ENCODE data around the gene PLCB4.
"Not testable (repeated sequence)": the region's sequence is repeated elsewhere in the genome, so short reads cannot be mapped to it uniquely, and the experiment has no call there.

Gene PLCB4

DNA sequence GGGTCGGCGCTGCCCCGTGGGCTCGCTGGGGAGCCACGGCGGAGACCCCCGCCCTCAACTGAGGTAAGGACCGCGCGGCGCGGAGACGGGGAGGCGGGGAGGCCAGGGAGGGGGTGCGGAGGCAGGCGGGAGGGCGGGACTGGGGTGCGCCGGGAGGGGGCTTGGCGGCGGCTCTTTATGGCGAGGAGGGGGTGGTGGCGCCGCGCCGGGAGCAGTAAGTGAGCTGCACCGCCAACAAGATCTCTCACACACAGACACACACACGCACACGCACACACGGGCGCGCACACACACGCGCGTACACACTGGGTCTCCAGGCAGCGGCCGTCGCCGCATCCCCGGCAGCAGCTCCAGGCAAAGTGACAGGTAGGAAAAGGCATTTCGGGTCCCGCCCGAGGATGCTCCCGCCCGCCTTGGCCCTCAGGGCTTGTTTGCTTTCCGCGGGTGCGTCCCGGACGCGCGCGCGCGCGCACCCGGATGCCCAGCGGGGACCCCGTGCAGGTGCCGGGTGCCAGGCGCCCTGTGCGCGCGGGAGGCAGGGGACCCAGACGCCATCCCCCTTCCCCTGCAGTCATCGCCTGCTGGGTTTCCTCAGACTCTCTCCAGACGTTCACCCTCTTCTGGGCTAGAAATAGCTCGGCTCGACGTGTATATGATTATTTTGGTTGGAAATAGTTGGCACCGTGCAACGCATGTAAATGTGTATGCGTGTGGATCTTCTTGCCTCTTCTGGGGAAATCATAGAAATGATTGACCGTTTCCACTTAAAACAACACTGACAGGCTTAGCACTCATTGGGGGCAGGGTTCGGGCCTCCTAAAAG, at the start of gene PLCB4:
Gene PLCB4, plus strand, starts transcription at position 247 of the 823 bp plus-strand sequence. CDS start 238,728 bp downstream, outside the sequence.
- DNase-seq: peak; percentile 83

DNA sequence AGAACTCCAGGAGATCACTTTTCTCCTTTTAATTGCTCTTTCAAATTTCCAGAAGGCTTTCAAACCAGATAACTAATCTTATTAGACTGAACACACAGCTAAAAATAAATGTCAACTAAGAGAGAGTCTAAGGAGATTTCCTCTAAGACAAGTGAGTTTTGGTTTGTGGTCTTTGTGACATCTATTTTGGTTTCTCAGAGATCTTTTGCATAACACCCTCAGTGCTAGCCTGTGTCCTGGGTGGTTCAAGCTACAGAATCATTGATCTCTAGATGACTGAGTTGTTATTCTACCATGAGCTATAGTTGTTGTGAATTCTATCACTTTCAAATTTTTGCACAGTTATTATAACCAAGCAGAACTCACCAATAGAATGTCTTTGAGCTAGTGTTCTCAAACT, 49.1 kb upstream of the PLCB4 start:
- no peak for DNase-seq

DNA sequence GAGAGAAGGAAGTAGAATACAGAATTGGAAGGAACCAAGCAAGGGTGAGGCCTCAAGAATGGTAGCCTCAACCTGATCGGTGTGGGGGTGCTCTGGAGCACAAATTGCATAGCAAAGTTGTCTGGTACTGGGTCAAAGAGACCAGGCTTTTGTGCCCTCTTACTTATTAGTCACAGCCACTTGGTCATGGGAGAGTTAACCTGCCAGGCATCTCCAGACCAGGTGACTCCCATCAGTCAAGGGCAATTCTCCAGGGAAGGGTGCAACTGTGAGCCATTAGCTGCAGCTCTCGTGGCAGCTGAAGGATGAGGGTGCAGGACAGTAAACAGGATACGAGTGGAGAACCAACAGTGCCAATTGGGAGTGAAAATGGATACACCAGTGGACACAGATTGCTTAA, 47.7 kb upstream of the PLCB4 start:
- DNase-seq: no peak

DNA sequence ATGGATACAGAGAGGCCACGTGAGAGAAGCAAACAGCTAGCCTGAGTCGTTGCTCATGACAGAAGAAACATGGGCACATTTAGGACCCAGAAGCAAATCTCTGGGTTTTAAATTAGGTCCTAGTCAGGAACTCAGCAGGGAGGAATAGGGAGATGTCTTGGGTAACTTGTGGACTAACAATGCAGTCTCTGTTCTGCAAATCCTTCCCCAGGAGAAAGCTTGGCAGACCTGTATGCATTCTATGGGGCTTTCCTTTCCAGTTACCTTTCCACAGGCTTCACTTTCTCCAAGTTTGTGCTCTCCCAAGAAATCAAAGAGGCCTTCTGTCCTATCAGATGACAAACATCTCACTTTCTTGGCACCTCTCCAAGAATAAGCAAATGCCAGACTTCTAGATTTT, 47.2 kb upstream of the PLCB4 start:
- DNase-seq: no peak

DNA sequence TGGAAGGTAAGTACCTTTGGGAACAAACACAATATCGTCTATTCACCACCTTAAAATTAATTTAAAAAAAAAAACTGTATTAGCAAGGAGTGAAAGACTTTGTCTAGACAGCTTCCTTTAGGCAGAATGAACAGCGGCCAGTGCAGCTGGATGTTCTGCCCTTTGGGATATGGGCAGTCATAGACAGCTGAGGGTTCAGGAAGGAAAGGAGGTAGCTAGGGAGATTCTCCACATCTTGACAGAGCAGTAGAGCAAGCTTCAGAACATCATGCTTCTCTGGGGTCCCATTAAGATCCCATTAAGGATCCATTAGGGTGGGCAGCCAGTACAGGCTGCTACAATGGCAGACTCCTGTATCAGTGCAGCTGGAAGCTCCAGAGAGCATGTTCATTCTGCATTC, 46.5 kb upstream of the PLCB4 start:
- DNase-seq: no peak

DNA sequence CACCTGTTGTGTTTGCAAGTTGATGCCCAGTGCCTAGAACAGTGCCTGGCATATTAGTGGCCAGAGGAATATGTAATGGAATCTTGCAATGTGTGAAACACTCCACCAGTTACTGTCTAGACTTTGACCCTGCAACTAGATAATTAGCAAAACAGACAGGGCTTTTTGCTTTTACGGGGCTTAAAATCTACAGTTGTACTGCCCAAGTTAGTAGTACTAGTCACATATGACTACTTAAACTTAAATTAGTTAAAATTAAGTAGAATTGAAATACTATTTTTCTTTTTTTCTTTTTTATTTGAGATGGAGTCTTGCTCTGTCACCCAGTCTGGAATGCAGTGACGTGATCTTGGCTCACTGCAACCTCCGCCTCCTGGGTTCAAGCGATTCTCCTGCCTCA, 44.3 kb upstream of the PLCB4 start:
- DNase-seq: no peak

DNA sequence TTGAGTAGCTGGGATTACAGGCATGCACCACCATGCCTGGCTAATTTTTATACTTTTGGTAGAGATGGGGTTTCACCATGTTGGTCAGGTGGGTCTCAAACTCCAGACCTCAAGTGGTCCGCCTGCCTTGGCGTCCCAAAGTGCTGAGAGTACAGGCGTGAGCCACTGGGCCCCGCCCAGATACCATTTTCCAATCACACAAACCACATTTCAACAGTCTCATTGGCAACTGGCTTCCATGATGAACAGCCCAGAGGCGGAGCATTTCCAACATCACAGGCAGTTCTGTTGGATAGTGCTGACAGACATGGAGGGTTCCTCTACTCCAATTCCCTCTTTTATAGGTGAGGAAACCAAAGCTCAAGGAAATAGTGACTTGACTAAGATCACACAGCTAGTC, 43.9 kb upstream of the PLCB4 start:
- no peak for DNase-seq

DNA sequence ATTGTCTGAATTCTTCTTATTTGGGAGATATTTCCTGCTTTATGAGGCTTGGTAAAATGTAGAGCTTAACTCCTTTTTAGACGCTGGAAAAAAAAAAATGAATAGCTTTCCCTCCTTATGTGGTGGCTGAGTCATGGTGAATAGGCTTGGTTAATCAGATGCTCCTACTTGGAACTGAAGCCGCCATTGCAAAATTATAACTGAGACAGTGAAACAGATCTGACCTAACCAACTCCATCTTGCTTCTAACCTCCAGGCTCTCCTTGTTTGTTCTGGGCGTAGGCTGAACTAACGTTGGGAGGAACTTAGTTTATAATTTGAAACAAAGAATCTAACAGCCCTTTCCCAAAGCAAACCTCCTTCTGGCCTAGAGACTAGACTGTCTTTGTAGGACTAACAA, 43.2 kb upstream of the PLCB4 start:
- DNase-seq: no peak

DNA sequence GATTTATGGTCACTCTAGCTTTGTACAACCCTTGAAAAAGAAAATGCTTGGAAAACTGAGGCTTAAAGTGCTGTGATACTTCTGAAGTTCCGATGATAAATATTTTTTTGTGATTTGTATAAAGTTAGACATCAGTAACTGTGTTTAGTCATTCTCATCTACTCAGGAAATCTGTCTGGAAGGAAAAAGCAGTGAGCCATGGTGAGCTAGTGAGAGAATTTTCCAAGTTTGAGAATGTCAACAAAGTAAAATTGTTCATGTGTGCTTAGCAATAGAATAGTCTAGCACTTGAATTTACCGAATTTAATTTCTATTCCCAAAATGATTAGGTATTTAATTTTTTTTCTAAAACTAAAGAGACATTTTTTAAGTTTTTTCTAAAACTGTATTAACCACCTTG, 41.3 kb upstream of the PLCB4 start:
- DNase-seq: no peak

DNA sequence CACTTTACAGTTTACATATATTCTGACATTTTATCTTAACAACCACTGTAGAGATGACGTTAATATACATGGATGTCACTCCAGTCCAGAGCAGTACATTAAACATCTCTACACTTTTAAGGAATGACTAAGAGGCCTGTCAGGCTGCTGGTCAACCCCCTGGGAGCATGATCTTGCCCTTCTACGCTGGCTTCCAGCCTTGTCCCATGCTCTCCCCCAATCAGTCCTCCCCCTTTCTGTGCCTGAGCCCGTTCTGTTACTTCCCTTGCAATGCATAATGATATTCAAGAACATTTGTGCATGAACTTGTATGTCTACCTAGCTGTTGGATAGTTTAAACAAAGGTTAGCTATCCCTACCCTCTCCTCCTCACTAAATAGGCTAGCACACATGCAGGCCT, 40.5 kb upstream of the PLCB4 start:
- DNase-seq: no peak

DNA sequence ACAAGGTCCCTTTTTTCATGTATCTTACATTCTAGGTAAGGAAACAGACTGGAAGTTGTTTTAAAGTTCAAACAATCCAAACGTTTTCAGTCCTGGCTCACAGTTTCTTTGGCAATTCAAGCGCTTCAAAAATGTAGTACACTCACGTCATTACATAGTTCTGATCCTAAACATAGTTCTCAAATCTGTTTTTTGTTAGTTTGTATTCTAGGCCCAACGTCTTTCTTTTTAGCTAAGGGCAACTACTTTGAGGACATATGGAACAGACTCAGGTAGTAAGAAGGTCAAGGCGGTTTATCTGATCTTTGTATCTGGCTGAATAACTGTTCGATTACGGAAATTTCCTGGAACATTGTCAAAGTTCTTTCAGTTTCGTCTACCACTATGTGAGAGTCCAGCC, 36.9 kb upstream of the PLCB4 start:
- DNase-seq: no peak

DNA sequence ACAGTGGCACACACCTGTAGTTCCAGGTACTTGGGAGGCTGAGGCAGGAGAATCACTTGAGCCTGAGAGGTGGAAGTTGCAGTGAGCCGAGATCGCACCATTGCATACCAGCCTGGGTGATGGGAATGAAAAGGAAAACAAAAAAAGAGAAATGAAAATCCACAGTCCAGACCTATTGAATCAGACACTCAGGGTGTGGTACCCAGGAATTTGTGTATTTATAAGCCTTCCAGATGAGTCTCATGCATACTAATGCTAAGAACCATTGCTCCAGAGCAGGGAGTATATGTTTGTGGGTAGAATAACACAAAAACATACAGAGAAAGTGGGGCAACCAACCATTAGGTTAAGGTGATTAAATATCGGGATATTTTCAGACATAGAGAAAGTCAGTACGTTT, 36.1 kb upstream of the PLCB4 start:
- DNase-seq: no peak

DNA sequence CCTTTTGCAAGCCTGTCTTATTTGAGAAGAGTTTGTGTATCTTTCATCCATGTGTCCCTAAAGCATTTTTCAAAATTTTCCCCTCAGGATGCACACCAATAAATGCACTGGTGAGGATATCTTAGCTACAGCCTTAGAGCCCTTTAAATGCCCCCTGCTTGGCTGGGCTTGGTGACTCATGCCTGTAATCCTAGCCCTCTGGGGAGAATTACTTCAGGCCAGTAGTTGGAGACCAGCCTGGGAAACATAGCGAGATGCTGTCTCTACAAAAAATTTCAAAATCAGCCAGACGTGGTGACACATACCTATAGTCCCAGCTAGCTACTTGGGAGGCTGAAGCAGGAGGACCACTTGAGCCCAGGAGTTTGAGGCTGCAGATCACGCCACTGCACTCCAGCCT, 33.8 kb upstream of the PLCB4 start:
- DNase-seq: no peak

DNA sequence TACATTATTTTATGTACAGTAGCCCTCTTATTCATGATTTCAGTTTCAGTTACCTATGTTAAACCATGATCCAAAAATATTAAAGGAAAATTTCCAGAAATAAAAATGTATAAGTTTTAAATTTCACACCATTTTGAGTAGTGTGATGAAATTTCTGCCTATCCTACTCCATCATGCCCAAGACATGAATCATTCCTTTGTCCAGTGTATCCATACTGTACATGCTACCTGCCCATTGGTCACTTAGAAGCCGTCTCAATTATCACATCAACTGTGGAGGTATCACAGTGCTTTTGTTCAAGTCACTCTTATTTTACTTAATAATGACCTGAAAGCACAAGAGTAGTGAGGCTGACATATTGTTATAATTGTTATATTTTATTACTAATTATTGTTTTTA, 32.3 kb upstream of the PLCB4 start:
- no peak for DNase-seq

DNA sequence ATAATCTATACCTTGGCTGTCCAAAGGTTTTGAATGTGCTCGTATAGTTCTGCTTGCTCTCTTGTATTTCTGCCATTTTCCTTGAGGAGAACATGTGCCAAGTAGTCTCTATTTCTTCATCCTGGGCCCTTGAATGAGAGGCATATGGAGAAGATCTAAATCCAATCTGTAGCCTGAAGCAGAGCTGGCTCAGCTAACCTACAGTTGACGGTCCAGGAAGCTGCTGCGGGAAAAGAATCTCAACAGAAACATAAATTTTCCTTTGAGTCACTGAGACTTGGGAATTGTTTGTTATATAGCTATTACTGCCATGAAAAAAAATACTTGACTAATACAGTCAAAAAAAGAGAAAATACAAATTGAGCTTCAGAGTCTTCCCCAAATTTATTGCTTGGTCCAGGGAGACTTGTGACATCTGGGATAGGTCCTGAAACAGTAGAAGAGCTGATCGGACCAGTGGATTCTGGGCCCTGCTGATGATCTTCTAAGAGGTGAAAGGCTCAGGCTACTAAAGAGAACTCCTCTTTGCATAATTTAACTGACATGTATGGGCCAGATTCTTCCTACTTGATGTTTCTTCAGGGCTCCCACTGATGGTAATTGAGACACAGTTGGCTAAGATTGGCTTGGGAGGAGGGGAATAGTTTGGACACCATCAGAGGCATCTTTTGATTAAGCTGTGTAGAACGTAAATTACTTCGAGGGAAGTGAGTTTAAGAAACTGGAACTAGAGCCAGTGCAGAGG, 29.9 kb upstream of the PLCB4 start:
- no peak for DNase-seq

DNA sequence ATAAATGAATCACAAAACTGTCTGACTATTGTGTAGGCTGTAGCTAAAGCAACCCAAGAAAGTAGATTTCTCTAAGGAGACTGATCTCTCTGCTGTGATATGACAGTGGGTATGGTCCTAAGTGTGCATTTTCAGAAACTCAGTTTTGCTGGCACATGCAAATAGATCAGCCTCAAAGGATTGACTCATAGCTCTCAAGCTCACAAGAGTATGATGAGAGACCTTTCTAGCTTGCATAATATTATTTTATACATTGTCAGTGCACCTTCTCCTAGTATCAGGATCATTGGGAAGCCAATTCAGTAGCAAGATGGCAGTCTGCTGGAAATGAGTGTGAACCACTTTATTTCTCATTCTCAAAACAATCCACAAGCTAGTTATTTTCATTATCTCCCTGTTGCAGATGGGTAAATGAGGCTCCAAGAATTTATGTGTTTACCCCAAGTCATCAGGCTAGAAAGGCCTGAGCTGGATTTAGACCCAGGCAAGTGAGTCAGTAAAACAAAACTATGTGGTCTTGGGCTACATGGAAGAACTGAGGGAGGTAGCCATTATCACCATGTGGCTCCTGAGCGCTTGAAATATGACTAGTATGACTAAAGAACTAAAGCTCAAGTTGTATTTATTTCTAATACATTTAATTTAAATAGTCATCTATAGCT, 27.9 kb upstream of the PLCB4 start:
- DNase-seq: no peak

DNA sequence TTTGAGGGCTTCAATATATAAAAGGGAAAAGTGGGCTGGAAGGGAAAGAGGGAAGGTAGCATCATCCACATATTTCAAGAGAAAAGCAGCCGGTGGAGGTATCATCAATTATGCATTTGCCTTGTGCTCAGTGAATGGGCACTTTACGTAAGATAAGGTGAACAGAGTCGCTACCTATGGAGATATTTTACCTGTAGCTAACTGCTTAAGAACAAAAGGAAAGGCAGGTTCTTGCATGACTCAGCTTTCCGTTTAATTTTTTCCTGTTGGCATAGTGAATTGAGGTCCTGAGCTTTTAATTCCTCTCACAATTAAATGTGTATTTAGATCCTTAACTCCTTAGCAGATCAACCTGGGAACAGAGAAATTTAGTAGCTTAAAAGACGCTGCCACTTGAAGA, 25.5 kb upstream of the PLCB4 start:
- no peak for DNase-seq

DNA sequence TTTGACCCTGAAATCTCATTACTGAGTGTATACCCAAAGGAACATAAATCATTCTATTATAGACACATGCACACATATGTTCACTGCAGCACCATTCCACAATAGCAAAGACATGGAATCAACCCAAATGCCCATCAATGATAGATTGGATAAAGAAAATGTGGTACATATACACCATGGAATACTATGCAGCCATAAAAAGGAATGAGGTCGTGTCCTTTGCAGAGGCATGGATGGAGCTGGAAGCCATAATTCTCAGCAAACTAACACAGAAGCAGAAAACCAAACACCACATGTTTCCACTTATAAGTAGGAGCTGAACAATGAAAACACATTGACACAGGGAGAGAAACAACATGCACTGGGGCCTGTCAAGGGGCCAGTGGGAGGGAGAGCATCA, 21.0 kb upstream of the PLCB4 start:
- DNase-seq: not testable (repeated sequence)

DNA sequence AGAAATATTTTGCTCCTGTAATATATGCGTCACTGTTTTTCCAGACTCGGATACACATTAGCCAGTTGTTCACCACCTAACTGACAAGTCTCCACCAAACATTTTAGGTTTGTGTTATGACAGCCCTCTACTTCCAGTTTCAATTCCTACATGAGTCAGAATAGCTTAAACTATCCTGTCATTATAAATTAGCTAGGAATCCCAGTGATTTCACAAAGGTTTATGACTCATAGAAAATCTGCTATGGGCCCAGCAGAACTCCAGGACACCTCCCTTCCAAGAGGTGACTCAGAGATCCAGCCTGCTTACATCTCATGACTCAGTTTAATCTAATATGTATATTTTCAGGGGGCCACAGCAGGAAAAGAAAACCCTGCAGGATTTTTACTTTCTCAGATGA, 17.4 kb upstream of the PLCB4 start:
- DNase-seq: no peak

DNA sequence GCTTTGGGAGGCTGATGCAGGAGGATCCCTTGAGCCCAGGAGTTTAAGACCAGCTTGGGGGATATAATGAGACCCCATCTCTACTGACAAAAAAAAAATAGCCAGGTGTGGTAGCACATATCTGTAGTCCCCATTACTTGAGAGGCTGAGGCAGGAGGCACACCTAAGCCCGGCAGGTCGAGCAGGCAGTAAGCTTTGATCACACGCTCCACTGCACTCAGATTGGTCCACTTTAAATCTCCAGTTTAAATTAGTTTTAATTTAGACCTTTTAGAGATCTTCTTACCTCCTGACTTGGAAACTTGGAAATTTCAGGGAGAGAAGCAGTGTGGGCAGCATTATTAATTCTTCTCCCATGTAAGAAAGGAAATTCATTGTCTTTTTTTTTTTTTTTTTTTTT, 16.8 kb upstream of the PLCB4 start:
- no peak for DNase-seq

DNA sequence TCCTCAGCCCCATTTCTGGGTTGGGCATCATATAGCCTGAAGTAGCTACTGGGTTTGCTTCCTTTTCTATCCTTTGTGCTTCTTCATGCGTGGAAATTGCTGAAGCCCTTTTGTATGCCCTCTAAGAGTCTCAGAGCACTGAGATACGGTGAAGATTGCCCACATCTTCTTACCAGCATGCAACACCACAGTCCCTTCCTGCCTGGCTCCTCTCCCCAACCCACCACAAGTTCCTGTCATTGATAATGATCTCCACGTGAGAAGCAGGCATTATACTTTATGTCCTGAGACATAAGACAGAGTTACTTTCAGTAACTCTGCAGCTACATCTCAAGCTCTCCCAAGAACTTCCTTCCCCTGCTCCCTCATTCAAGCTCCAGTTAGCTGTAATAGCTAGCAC, 15.8 kb upstream of the PLCB4 start:
- DNase-seq: no peak

DNA sequence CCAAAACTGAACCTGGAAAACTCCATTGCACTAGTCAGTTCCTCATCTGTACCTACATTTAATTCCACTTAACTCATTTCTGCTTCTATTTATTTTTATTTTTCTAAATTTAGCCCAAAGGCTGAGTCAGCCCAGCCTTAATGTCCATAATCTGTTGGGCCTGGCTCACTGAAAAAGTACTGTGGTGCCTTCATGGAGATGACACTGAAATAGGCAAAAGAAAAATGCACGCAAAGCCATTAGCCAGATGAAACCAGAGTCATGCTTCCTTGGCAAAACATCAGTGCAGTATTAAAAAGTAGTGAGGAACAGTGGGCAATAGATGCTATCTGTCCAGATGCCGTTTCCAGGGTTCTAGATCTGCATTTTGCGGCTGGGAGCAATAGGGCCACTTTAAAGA, 14.7 kb upstream of the PLCB4 start:
- DNase-seq: no peak

DNA sequence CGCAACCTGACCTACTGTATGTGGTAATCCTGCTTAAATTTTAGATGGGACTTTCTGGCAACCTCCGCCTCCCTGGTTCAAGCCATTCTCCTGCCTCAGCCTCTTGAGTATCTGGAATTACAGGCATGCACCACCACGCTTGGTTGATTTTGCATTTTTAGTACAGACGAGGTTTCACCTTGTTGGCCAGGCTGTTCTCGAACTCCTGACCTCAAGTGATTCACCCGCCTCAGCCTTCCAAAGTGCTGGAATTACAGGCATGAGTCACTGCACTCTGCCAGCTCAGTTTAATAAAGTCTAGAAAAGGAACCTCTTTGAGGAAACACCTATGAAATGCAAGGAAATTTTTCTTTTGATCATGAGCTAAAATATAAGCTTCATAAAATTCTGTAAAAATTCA, 9.0 kb upstream of the PLCB4 start:
- no peak for DNase-seq

DNA sequence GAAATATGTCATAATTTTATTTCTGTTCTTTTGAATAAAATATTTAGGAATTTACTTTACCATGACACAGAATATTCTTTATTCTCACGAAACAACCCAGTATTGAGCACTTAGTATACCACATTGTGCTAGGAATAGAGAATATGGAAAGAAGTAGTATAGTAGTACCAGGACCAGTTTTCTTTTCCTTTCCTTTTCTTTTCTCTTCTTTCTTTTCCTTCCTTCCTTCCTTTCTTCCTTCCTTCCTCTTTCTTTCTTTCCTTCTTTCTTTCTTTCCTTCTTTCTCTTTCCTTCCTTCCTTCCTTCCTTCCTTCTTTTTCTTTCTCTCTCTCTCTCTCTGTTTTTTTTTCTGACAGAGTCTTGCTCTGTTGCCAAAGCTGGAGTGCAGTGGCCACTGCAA, 7.5 kb upstream of the PLCB4 start:
- DNase-seq: no peak

Data from NCI-H526 treated with DMSO at 0.1 percent for 48 hours (cell line).